HepG2 (cell line): ENCODE data around the gene OGFR. TPM values are rescaled to one million over a fixed set of nuclear protein-coding genes. Genes with fewer than 3 reads are reported as not detected.

Source experiments
- BORCS8-MEF2B ChIP-seq: sonication (generic); formaldehyde crosslinking; IDR thresholded peaks from 2 replicates; pipeline ENCODE4 v1.8.0; 2022; ENCODE audit warnings: mild to moderate bottlenecking, missing genetic modification reagents
- CCDC6 ChIP-seq: sonication (generic); formaldehyde crosslinking; IDR thresholded peaks from 2 replicates; pipeline ENCODE4 v1.8.1; 2022; ENCODE audit warnings: mild to moderate bottlenecking, missing genetic modification reagents, moderate library complexity
- DR1 ChIP-seq: sonication (generic); formaldehyde crosslinking; IDR thresholded peaks from 2 replicates; pipeline ENCODE4 v1.8.0; 2021; ENCODE audit warnings: mild to moderate bottlenecking, missing genetic modification reagents, inconsistent platforms
- FIP1L1 ChIP-seq: fragments of 200-400 bp; formaldehyde crosslinking; IDR thresholded peaks from 2 replicates; pipeline ENCODE4 v1.6.1; 2018; ENCODE audit warnings: low read depth, mild to moderate bottlenecking, low read length, moderate library complexity, borderline replicate concordance; ENCODE audit not compliant: insufficient read depth
- FOXO4 ChIP-seq: sonication (generic); formaldehyde crosslinking; conservative IDR thresholded peaks from 2 replicates; pipeline ENCODE4 v1.8.1; 2023; ENCODE audit warnings: missing genetic modification reagents
- KLF9 ChIP-seq: IDR thresholded peaks from 2 replicates; pipeline ENCODE4 v1.6.1; 2016; ENCODE audit warnings: low read depth
- LCORL ChIP-seq, 2 experiments: fragments of 450-650 bp in 1 of 2; sonication (generic) in 1 of 2; formaldehyde crosslinking in 1 of 2; IDR thresholded peaks; 2 replicates each; pipeline versions ENCODE4 v1.5.0 to v1.6.1; 2017 to 2020; ENCODE audit warnings: antibody characterized with exemption in 1 of 2, missing genetic modification reagents in 1 of 2
- NFKBIZ ChIP-seq: IDR thresholded peaks from 2 replicates; pipeline ENCODE4 v1.6.1; 2018; ENCODE audit warnings: missing genetic modification reagents, missing compliant biosample characterization
- RELA ChIP-seq: sonication (generic); formaldehyde crosslinking; IDR thresholded peaks from 2 replicates; pipeline ENCODE4 v1.4.0; 2020; ENCODE audit warnings: missing genetic modification reagents
- SIN3B ChIP-seq: fragments of 150-350 bp; IDR thresholded peaks from 2 replicates; pipeline ENCODE4 v1.6.1; 2014; ENCODE audit warnings: low read length
- SMAD9 ChIP-seq: sonication (generic); formaldehyde crosslinking; IDR thresholded peaks from 2 replicates; pipeline ENCODE4 v1.5.1; 2020; ENCODE audit warnings: mild to moderate bottlenecking, missing genetic modification reagents
- STAG1 ChIP-seq: sonication (generic); formaldehyde crosslinking; IDR thresholded peaks from 2 replicates; pipeline ENCODE4 v1.4.0; 2020; ENCODE audit warnings: missing genetic modification reagents
- TARDBP ChIP-seq: sonication (generic); formaldehyde crosslinking; IDR thresholded peaks from 2 replicates; pipeline ENCODE4 v1.8.0; 2022; ENCODE audit warnings: mild to moderate bottlenecking, missing genetic modification reagents
- TBL1XR1 ChIP-seq: fragments of 150-350 bp; IDR thresholded peaks from 2 replicates; pipeline ENCODE4 v1.6.1; 2014; ENCODE audit warnings: borderline replicate concordance, low read length; ENCODE audit not compliant: partially characterized antibody
- ZNF180 ChIP-seq: sonication (generic); formaldehyde crosslinking; IDR thresholded peaks from 2 replicates; pipeline ENCODE4 v1.4.0; 2020; ENCODE audit warnings: low read depth, missing genetic modification reagents, borderline replicate concordance
- ZNF263 ChIP-seq: sonication (generic); formaldehyde crosslinking; IDR thresholded peaks from 2 replicates; pipeline ENCODE4 v1.4.0; 2020; ENCODE audit warnings: missing genetic modification reagents
- ZNF33A ChIP-seq: sonication (generic); formaldehyde crosslinking; IDR thresholded peaks from 2 replicates; pipeline ENCODE4 v1.5.1; 2020; ENCODE audit warnings: missing genetic modification reagents, mild to moderate bottlenecking, moderate library complexity, borderline replicate concordance
- ZNF496 ChIP-seq: sonication (generic); formaldehyde crosslinking; IDR thresholded peaks from 2 replicates; pipeline ENCODE4 v1.8.1; 2023; ENCODE audit warnings: mild to moderate bottlenecking, moderate library complexity, missing genetic modification reagents; ENCODE audit not compliant: insufficient replicate concordance
- ZNF691 ChIP-seq: sonication (generic); formaldehyde crosslinking; IDR thresholded peaks from 2 replicates; pipeline ENCODE4 v1.4.0; 2020; ENCODE audit warnings: missing genetic modification reagents, low read depth, mild to moderate bottlenecking, borderline replicate concordance
- ZNF7 ChIP-seq: IDR thresholded peaks from 2 replicates; pipeline ENCODE4 v1.6.1; 2016; ENCODE audit warnings: missing biosample characterization, missing genetic modification reagents
- polyA plus RNA-seq, 8 experiments: library from polyadenylated mRNA; depleted of rRNA in 3 of 8; stranded (reverse) in 7 of 8; unstranded in 1 of 8; fragments of >200 nt; fragmentation: Illumina TruSeq in 4 of 8; extraction: Trizol in 4 of 8; gene quantifications; 2 replicates each; pipeline versions ENCODE4 v1.2.1 to v1.2.3, GENCODE V29; 2011 to 2016; ENCODE audit warnings: low read depth in 4 of 8, missing spikeins in 1 of 8, mixed read lengths in 1 of 8; ENCODE audit not compliant: insufficient read depth in 1 of 8
- total RNA-seq, 5 experiments: library from RNA; depleted of rRNA; stranded (reverse); fragments of >200 nt; fragmentation: Illumina TruSeq; extraction: Trizol; gene quantifications; 2 replicates each; pipeline ENCODE4 v1.2.3, GENCODE V29; 2016; ENCODE audit warnings: low read depth in 1 of 5
- TF ChIP-seq, protein P1 (sequence below): fragments of 450-650 bp; IDR thresholded peaks from 2 replicates; pipeline ENCODE4 v1.6.1; 2017; ENCODE audit warnings: mild to moderate bottlenecking
- TF ChIP-seq, protein P2 (sequence below): sonication (generic); formaldehyde crosslinking; IDR thresholded peaks from 2 replicates; pipeline ENCODE4 v1.5.1; 2020; ENCODE audit warnings: mild to moderate bottlenecking, missing genetic modification reagents, borderline replicate concordance
- TF ChIP-seq, protein P3 (sequence below): sonication (generic); formaldehyde crosslinking; IDR thresholded peaks from 2 replicates; pipeline ENCODE4 v1.4.0; 2020; ENCODE audit warnings: mild to moderate bottlenecking, missing genetic modification reagents

Gene OGFR
- total and polyA plus RNA-seq, 2 of the 13 experiments (the other 11 are each of a cell fraction or from before 2014, with no cell fraction given) = 47.7 to 81.8 TPM

DNA sequence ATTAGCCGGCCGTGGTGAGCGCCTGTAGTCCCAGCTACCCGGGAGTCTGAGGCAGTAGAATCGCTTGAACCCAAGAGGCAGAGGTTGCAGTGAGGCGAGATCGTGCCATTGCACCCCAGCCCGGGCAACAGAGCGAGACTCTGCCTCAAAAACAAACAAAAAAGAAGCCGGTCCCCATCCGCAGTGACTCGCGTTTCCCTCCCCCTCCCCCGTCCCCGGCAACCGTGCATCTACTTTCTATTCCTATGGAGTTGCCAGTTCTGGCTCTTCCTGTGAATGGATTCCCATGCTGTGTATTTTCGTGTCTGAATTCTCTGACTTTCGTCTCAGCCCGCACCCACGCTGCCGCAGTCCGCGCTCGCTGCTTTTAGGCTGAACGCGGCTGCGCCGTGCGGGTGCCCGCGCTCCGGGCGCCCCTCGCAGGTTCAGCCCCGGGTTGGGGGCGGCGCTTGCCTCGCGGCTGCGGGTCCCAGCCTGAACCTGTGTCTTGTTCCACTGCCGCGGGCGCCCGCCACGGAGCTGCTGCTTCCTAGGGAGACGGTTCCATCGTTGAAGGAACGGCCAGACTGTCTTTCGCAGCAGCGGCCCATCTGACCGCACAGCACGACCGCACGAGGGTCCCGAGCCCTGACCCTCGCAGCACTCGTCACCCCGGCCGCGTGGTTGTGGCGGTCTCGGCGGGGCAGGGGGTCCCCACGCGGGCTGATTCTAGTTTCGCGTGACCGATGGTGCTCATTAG lies 9.4 kb upstream of the OGFR start (continued):
- TF ChIP-seq TBL1XR1 (no peak), ZNF691 (CRISPR knock-in tag) (peak; percentile 88), NFKBIZ (CRISPR knock-in tag) (no peak; the same call in 1 of the 2 replicates), FOXO4 (no peak), FIP1L1 (no peak), STAG1 (CRISPR knock-in tag) (no peak), ZNF263 (CRISPR knock-in tag) (peak; percentile 61), ZNF496 (no peak), KLF9 (CRISPR knock-in tag) (0 out of 2 replicates have a peak, but pooled peaks have one; percentile 36), LCORL (IDR thresholded peaks at IDR 0.05) (no peak), LCORL (CRISPR knock-in tag; IDR thresholded peaks at IDR 0.05) (peak; percentile 50; the same call in 1 of the 2 replicates), CCDC6 (CRISPR knock-in tag) (peak; percentile 67; the same call in 1 of the 2 replicates), BORCS8-MEF2B (CRISPR knock-in tag) (peak; percentile 85), ZNF33A (CRISPR knock-in tag) (no peak), ZNF7 (0 out of 2 replicates have a peak, but pooled peaks have one; percentile 23), SIN3B (no peak), ZNF180 (CRISPR knock-in tag) (peak; percentile 89), TARDBP (CRISPR knock-in tag) (peak; percentile 73), SMAD9 (CRISPR knock-in tag) (no peak), DR1 (CRISPR knock-in tag) (peak; percentile 52), RELA (CRISPR knock-in tag) (peak; percentile 89)
- TF ChIP-seq, protein P1, sequence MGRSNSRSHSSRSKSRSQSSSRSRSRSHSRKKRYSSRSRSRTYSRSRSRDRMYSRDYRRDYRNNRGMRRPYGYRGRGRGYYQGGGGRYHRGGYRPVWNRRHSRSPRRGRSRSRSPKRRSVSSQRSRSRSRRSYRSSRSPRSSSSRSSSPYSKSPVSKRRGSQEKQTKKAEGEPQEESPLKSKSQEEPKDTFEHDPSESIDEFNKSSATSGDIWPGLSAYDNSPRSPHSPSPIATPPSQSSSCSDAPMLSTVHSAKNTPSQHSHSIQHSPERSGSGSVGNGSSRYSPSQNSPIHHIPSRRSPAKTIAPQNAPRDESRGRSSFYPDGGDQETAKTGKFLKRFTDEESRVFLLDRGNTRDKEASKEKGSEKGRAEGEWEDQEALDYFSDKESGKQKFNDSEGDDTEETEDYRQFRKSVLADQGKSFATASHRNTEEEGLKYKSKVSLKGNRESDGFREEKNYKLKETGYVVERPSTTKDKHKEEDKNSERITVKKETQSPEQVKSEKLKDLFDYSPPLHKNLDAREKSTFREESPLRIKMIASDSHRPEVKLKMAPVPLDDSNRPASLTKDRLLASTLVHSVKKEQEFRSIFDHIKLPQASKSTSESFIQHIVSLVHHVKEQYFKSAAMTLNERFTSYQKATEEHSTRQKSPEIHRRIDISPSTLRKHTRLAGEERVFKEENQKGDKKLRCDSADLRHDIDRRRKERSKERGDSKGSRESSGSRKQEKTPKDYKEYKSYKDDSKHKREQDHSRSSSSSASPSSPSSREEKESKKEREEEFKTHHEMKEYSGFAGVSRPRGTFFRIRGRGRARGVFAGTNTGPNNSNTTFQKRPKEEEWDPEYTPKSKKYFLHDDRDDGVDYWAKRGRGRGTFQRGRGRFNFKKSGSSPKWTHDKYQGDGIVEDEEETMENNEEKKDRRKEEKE = no peak
- TF ChIP-seq, protein P2, sequence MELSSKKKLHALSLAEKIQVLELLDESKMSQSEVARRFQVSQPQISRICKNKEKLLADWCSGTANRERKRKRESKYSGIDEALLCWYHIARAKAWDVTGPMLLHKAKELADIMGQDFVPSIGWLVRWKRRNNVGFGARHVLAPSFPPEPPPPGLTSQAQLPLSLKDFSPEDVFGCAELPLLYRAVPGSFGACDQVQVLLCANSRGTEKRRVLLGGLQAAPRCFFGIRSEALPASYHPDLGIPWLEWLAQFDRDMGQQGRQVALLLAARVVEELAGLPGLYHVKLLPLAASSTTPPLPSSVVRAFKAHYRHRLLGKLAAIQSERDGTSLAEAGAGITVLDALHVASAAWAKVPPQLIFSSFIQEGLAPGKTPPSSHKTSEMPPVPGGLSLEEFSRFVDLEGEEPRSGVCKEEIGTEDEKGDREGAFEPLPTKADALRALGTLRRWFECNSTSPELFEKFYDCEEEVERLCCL (CRISPR knock-in tag) = peak; percentile 81
- TF ChIP-seq, protein P3, sequence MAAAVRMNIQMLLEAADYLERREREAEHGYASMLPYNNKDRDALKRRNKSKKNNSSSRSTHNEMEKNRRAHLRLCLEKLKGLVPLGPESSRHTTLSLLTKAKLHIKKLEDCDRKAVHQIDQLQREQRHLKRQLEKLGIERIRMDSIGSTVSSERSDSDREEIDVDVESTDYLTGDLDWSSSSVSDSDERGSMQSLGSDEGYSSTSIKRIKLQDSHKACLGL = peak; percentile 53
